K562 (cell line): ENCODE results near the gene MACF1. TPM values are rescaled to one million over a fixed set of nuclear protein-coding genes. Genes with fewer than 3 reads are reported as not detected.

Source experiments
- CTCF ChIP-seq, 3 experiments: IDR thresholded peaks in 2 of 3; conservative IDR thresholded peaks in 1 of 3; 2 replicates each; pipeline ENCODE4 v1.5.1; 2011 to 2012; ENCODE audit warnings: low read length in 3 of 3, mild to moderate bottlenecking in 3 of 3, control low read depth in 2 of 3, improper control_type of control experiment in 1 of 3, inconsistent platforms in 1 of 3, low read depth in 1 of 3, mixed read lengths in 1 of 3, moderate library complexity in 1 of 3; ENCODE audit not compliant: insufficient read depth in 2 of 3
- ELF2 ChIP-seq: fragments of 250-450 bp; sonication (Bioruptor Pico); IDR thresholded peaks from 2 replicates; pipeline ENCODE4 v1.5.0; 2021; ENCODE audit warnings: mild to moderate bottlenecking
- EWSR1 ChIP-seq: fragments of 450-650 bp; IDR thresholded peaks from 2 replicates; pipeline ENCODE4 v1.6.1; 2018; ENCODE audit warnings: borderline replicate concordance, mild to moderate bottlenecking, low read depth, moderate library complexity; ENCODE audit not compliant: partially characterized antibody
- FOSL1 ChIP-seq: fragments of 200-800 bp; sonication (Bioruptor generic); conservative IDR thresholded peaks from 2 replicates; pipeline ENCODE4 v1.6.1; 2016; ENCODE audit warnings: missing genetic modification characterization, missing compliant biosample characterization
- FOXK1 ChIP-seq: sonication (generic); formaldehyde crosslinking; IDR thresholded peaks from 2 replicates; pipeline ENCODE4 v1.8.0; 2022; ENCODE audit warnings: missing genetic modification reagents, mild to moderate bottlenecking, borderline replicate concordance
- IFI16 ChIP-seq: fragments of 250-450 bp; sonication (Bioruptor Pico); IDR thresholded peaks from 2 replicates; pipeline ENCODE4 v2.1.2; 2022; ENCODE audit warnings: mild to moderate bottlenecking, inconsistent platforms
- JUNB ChIP-seq: fragments of 450-650 bp; formaldehyde crosslinking; conservative IDR thresholded peaks from 2 replicates; pipeline ENCODE4 v1.4.0; 2020; ENCODE audit warnings: mild to moderate bottlenecking
- KLF6 ChIP-seq: fragments of 250-450 bp; sonication (Bioruptor Pico); IDR thresholded peaks from 2 replicates; pipeline ENCODE4 v1.4.0; 2020; ENCODE audit warnings: mild to moderate bottlenecking, moderate library complexity, borderline replicate concordance
- MAFF ChIP-seq: IDR thresholded peaks from 2 replicates; pipeline ENCODE4 v1.6.1; 2012; ENCODE audit warnings: low read length, improper control_type of control experiment
- POLR2H ChIP-seq: IDR thresholded peaks from 2 replicates; pipeline ENCODE4 v1.6.1; 2016; ENCODE audit warnings: missing genetic modification characterization, low read depth, mild to moderate bottlenecking, control low read depth, missing compliant biosample characterization, moderate library complexity
- SMARCB1 ChIP-seq: IDR thresholded peaks from 2 replicates; pipeline ENCODE4 v1.6.1; 2011; ENCODE audit warnings: improper control_type of control experiment, low read depth; ENCODE audit not compliant: insufficient read length
- TRIM24 ChIP-seq, 2 experiments: fragments of 450-650 bp; IDR thresholded peaks; 2 replicates each; pipeline ENCODE4 v1.6.1; 2016
- ZBTB33 ChIP-seq: sonication (generic); formaldehyde crosslinking; IDR thresholded peaks from 2 replicates; pipeline ENCODE4 v1.8.1; 2023; ENCODE audit warnings: mild to moderate bottlenecking, missing genetic modification reagents
- polyA plus RNA-seq, 8 experiments: library from polyadenylated mRNA; depleted of rRNA in 4 of 8; stranded (reverse) in 5 of 8; unstranded in 3 of 8; fragments of >200 nt; fragmentation: Nextera tagmentation in 2 of 8; fragmentation: Illumina TruSeq in 1 of 8; extraction: Ambion mirVana in 2 of 8; extraction: Trizol in 1 of 8; gene quantifications; 2 replicates each; pipeline versions ENCODE4 v1.2.1 to v1.2.3, GENCODE V29; 2011 to 2014; ENCODE audit warnings: inconsistent platforms in 1 of 8, missing spikeins in 1 of 8
- total RNA-seq, 7 experiments: library from RNA; depleted of rRNA in 6 of 7; stranded (reverse); fragments of >200 nt in 6 of 7; fragmentation: Illumina TruSeq in 2 of 7; extraction: Trizol in 2 of 7; gene quantifications; 2 replicates each; pipeline versions ENCODE4 v1.2.1 to v1.2.3, GENCODE V29; 2011 to 2021; ENCODE audit warnings: low replicate concordance in 1 of 7
- TF ChIP-seq, protein P1 (sequence below), 2 experiments: fragments of 450-650 bp; IDR thresholded peaks; 2 replicates each; pipeline ENCODE4 v1.6.1; 2016; ENCODE audit warnings: mild to moderate bottlenecking in 2 of 2, borderline replicate concordance in 1 of 2, low read depth in 1 of 2, moderate library complexity in 1 of 2

MACF1 gene
- total and polyA plus RNA-seq, 9 of the 15 experiments (the other 6 are each of a cell fraction or from before 2014, with no cell fraction given), result 13.2 to 232 (median 112) TPM

DNA sequence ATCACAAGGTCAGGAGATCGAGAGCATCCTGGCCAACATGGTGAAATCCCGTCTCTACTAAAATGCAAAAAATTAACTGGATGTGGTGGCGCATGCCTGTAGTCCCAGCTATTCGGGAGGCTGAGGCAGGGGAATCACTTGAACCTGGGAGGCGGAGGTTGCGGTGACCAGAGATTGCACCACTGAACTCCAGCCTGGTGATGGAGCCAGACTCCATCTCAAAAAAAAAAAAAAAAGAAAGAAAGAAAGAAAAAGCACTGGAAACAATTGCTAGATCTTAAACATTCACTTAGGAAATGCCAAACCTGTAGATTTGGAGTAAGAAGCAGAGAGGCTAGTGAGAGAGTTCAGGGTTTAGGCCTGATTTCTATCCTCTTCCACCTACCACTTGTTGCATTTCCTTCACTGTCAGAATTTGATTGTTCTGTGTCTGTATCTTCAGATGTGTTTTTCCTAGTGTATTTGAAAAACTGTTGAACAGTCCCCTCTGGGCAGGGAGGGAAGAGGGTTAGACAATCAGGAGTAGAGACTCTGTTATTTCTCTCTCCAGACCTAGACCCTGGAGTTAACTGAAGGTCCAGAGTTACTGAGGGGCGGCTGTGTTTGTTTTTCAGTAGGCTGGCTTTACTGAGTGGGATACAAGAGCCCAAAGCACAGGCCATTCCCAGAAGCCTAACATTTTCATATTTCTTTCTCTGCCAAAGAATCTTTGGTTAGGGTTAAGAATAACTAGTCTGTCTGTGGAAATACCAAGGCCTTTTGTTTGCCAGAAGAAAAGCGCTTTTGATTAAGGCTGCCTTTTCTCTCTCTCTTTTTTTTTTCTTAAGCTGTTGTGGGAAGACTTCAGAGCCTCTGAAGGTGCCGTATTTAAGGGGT is 31.1 kb upstream of the MACF1 start (continued):
- TF ChIP-seq ELF2 (CRISPR knock-in tag), result no peak
- peak; percentile 8 to 34 (median 12); a peak in 2 of 6 replicates for TF ChIP-seq CTCF (IDR thresholded peaks at IDR 0.05 in 2 of 3, conservative IDR thresholded peaks at IDR 0.05 in 1 of 3; ENCODE audit: insufficient read depth in 2 of 3, low read depth in 1 of 3, low read length in 3 of 3)
- TF ChIP-seq POLR2H (tag), result no peak
- TF ChIP-seq MAFF, result no peak
- TF ChIP-seq, protein P1, sequence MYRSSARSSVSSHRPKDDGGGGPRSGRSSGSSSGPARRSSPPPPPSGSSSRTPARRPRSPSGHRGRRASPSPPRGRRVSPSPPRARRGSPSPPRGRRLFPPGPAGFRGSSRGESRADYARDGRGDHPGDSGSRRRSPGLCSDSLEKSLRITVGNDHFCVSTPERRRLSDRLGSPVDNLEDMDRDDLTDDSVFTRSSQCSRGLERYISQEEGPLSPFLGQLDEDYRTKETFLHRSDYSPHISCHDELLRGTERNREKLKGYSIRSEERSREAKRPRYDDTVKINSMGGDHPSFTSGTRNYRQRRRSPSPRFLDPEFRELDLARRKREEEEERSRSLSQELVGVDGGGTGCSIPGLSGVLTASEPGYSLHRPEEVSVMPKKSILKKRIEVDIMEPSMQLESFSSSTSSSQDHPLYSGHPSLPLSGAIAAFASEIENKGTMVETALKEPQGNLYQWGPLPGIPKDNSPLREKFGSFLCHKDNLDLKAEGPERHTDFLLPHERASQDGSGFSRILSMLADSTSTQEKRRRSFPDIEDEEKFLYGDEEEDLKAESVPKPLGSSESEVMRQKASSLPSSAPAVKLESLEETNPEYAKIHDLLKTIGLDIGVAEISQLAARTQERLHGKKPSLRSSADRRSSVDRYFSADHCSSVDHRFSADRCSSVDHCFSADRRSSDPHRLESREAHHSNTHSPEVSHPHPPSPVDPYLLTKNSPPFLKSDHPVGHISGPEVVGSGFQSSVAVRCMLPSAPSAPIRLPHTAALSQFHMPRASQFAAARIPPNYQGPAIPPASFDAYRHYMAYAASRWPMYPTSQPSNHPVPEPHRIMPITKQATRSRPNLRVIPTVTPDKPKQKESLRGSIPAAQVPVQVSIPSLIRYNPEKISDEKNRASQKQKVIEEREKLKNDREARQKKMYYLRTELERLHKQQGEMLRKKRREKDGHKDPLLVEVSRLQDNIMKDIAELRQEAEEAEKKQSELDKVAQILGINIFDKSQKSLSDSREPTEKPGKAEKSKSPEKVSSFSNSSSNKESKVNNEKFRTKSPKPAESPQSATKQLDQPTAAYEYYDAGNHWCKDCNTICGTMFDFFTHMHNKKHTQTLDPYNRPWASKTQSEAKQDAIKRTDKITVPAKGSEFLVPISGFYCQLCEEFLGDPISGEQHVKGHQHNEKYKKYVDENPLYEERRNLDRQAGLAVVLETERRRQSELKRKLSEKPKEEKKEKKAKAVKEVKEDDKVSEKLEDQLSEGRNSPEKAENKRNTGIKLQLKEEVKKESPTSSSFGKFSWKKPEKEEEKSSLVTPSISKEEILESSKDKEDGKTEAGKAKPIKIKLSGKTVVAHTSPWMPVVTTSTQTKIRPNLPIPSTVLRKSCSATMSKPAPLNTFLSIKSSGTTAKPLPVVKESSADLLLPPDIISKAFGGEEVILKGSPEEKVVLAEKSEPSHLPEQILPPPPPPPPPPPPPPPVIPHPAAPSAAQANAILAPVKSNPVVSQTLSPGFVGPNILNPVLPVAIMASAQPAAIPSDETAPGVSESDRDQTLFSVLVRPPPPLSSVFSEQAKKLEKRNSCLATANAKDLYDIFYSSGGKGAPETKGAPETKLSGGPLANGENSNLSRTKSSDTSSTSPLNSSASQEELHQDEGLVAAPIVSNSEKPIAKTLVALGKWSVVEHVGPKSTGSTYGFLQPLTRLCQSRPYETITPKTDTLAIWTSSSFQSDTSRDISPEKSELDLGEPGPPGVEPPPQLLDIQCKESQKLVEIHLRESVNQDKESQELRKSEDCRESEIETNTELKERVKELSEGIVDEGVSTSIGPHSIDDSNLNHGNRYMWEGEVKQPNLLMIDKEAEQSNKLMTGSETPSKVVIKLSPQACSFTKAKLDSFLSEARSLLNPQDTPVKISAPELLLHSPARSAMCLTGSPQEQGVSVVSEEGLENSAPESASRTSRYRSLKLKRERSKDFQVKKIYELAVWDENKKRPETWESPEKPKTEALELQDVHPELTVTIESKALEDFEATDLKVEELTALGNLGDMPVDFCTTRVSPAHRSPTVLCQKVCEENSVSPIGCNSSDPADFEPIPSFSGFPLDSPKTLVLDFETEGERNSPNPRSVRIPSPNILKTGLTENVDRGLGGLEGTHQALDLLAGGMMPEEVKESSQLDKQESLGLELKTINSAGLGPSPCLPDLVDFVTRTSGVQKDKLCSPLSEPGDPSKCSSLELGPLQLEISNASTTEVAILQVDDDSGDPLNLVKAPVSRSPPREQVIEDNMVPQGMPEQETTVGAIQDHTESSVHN (IDR thresholded peaks at IDR 0.05; ENCODE audit: borderline replicate concordance in 1 of 2, low read depth in 1 of 2), result no peak
- TF ChIP-seq ZBTB33, result peak; percentile 66
- TF ChIP-seq EWSR1, result no peak
- TF ChIP-seq SMARCB1, result no peak
- TF ChIP-seq TRIM24 (IDR thresholded peaks at IDR 0.05), result no peak
- TF ChIP-seq KLF6, result no peak
- TF ChIP-seq IFI16 (CRISPR knock-in tag), result no peak
- no peak for TF ChIP-seq FOSL1 (tag)
- TF ChIP-seq FOXK1 (CRISPR knock-in tag), result no peak
- no peak for TF ChIP-seq JUNB (CRISPR knock-in tag)
